ENCODE measurements around the gene PTPRM.

Gene PTPRM

GRCh38 chr18:7566567-7567473 is at the start of gene PTPRM:
Gene PTPRM, plus strand, starts transcription at chr18:7567316. Its CDS starts 503 bp downstream, at chr18:7567819.
- peak; percentile 6 for DNase-seq (ENCODE audit: low spot score)

DNA sequence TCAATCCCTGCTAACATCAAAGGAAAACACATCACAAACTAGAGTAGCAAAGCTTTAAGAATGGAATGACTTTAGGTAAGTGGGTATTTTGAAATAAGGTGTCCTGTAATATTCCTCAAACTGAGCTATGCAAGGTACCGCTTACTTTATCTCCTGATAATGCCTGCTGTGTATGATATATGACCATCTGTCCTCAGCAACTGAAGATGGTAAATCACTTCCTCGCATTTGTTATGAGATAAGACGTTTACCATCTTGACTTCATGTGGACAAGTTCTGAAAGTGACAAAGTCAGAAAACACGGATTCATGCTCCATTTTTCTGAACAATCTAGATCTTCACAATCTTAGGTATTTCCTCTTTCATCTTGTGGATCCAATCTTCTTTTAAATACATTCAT is 49.3 kb upstream of the PTPRM start:
- DNase-seq (ENCODE audit: low spot score): no peak

- DNase-seq (ENCODE audit: low spot score): no peak
Observed at GRCh38 chr18:7520200-7520785, 46.8 kb upstream of the PTPRM start.

DNA sequence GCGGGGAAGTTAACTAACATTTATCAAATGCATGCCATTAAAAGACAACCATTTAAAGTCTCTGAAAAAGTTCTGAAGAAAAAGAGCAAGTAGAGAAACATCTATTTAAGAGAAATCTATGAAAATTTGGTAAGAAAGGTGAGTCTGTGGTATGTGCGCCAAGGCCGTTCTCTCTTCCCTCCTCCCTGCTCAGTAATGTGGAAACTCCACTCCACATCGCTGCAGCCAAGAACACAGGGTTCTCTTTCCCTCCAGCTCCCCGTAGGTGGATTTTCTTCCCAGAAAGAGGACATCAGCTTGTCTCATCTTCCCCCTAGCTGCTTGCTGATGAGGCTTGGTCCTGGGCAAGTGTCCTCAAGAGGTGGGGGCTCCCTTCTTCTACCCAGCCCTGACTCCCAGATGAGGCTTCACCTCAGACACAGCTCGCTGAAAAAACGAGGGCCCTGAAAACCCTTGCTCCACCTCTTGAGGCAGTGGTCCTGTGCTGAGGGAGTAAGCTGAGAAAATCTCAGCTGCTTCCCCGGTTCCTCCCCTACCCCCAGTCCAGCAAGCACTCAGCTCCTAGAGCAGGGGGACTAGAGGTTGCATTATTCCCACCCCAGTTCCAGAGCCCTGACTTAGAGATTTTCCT is 45.8 kb upstream of the PTPRM start:
- DNase-seq (ENCODE audit: low spot score): no peak

DNA sequence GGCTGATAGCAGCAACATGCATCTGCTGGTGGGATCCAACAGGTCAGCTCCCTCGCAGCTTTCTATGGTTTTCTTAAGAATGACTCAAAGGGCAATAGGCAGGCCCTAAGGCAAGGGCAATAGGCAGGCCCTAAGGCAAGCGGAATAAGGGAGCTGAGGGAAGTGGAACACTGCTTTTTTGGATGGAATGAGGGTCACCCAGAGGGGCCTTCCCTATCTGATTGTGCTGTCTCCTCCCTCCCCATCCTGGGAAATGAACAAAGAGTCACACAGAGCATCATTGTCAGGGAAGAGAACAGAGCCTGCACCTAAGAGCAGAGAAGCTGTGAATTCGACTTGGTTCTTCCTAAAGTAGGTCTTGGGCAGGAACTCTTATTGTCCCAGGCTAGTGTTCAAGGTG is 43.3 kb upstream of the PTPRM start:
- DNase-seq (ENCODE audit: low spot score): no peak

DNA sequence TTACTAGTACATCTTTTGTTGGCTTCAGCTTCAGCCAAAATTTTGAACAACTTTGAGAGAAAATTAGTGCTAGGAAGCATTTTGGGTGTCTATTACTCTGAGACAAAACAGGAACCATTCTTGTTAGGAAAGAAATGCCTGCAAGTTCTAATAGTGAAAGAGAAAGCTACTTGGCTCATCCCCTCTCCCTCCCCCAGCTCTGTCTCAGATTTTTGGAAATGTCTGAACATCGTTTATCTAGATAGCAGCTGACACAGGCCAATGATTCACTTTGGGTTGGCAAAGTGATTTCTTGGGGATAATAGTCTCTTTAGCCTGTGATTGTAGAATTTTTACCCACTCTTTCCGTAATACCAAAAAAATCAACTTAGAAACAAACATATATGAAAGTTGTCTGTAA is 42.3 kb upstream of the PTPRM start:
- no peak for DNase-seq (ENCODE audit: low spot score)

GRCh38 chr18:7532942-7533341 is 34.2 kb upstream of the PTPRM start:
- DNase-seq (ENCODE audit: low spot score): no peak

GRCh38 chr18:7535436-7536205 is 31.5 kb upstream of the PTPRM start:
- no peak for DNase-seq (ENCODE audit: low spot score)

GRCh38 chr18:7537145-7537544 is 30.0 kb upstream of the PTPRM start:
- no peak for DNase-seq (ENCODE audit: low spot score)

GRCh38 chr18:7541835-7542234 is 25.3 kb upstream of the PTPRM start:
- DNase-seq (ENCODE audit: low spot score): no peak

DNA sequence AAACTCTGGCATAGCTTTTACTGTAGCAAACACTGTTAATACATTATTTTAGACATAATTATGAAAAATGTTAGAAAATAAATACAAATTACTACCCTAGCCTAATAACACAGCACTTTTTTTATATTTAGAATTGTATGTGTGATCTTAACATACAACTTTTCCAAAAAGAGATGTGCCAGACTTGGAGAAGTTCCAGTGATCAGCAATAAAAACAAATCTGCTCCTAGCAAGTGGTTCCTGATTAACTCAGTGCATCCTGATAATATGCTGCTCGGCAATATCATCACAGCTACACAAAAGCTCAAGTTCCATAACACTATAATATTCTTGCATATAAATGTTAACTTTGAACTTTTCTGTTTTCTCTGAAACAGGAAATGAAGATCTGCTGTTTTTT is 22.4 kb upstream of the PTPRM start:
- DNase-seq (ENCODE audit: low spot score): no peak

DNA sequence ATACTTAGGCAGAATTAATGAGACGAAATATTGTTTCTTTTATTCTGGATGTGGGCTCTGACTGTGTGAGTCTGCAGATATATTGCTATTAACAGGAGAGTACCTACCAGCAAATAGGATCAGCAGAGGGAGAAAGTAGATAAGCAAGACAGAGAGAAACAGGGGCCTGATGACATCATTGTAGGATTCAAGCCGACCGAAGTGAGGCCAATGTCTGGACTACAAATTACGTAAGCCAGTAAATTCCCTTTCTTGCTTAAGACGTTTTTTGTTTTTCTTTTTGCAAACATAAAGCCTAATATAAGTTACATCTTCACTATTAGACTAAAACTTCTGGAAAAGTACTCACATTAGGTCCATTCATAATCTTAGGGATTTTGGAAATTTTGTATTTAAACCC is 21.4 kb upstream of the PTPRM start:
- no peak for DNase-seq (ENCODE audit: low spot score)

DNA sequence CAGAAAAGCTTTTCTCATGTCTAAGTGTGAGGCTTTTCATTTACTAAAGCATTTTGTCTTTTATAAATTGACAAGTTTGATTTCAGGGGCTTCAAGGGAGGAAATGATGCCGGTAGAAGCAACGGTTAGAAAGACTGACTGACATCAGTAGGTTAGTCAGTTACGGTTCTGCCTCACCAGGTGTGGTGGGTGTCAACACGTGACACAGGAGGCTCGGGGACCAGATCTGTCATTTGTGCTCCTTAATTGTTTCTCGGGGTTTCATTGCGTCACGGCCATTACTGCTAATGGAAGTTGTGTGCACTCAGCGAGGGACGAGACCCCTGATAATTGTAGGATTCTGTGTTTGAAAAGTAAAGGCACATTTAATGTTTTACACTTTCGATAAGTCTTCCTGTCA is 18.9 kb upstream of the PTPRM start:
- DNase-seq (ENCODE audit: low spot score): no peak

DNA sequence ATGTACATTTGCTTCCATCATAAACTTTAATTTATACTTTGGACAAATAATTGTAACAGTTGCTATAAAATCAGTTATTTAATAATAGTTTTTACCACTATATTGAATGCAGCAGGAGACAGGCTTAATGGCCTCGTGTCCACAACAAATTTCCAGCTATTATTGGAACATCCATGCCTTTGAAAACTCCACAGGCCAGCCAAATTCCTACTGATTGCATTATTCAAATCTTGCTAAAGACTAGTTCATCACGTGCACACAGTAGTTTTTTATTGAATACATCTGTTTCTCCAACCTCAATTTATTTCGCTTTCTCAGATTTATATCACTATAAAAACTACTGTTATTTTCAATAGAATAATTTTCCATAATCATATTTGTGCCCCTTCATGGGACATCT is 18.4 kb upstream of the PTPRM start:
- DNase-seq (ENCODE audit: low spot score): no peak

DNA sequence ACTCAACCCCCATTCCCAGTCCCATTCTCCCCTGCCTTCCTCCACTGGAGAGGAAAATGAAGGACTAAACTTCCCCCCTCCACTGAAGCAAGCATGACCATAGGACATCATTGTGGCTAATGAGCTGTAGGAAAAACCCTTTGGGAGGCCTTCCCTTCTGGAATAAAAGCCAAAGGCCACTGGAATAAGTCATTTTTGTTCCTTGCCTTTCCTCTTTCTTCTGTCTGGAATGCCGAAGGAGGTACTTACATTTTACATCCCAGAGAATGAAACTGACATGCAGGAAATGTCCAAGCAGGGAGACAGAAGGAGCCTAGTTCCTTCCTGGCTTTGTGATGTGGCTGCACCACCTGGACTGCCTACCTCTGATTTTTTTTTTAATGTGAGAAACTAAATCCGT is 9.1 kb upstream of the PTPRM start:
- DNase-seq (ENCODE audit: low spot score): no peak

DNA sequence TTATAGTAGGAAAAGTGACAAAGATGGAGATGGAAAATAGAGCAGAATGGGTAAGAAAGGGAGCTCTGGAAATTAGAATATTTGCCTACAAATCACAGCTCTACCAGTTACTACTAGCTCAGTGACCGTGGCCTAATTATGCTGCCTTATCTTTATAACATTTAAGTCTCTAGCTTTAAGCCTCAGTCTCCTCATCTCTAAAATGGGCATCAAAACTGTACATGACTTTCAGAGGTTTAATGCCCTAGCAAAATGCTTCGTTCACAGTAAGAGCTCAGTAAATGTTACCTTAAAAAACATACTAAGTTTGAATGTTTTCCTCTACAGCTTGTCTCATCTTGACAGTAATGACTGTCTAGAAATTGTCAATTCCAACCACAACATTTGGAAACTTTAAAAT is 8.3 kb upstream of the PTPRM start:
- DNase-seq (ENCODE audit: low spot score): no peak

GRCh38 chr18:7559709-7560319 is 7.3 kb upstream of the PTPRM start:
- no peak for DNase-seq (ENCODE audit: low spot score)

DNA sequence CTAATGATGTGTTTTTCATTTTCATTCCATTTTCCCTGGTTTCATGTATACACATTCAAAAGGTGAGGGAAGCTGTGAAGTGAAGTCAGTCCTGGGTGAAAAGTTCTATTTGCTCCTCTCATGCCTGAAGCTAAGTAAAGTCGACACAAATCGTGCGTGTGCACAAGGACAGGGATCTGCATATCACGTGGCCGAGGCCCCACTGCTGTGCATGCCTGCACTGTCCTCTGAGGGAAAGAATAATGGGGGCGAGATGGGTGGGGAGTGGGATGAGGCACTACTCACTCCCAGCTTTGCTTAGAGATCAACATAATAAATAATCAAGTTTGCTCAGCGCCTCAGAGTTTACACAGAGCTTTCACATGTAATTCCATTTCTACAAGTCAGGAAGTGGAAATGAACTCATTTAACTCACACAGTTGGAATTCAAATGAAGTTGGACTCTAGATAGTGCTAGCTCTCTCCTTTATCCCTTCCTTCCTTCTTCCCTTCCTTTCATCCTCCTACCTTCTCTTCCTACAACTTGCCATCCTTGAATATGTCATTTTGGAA is 5.1 kb upstream of the PTPRM start:
- no peak for DNase-seq (ENCODE audit: low spot score)

GRCh38 chr18:7562491-7562890 is 4.6 kb upstream of the PTPRM start:
- DNase-seq (ENCODE audit: low spot score): no peak

- no peak for DNase-seq (ENCODE audit: low spot score)
Observed at GRCh38 chr18:7565677-7566076, 1.4 kb upstream of the PTPRM start.

DNA sequence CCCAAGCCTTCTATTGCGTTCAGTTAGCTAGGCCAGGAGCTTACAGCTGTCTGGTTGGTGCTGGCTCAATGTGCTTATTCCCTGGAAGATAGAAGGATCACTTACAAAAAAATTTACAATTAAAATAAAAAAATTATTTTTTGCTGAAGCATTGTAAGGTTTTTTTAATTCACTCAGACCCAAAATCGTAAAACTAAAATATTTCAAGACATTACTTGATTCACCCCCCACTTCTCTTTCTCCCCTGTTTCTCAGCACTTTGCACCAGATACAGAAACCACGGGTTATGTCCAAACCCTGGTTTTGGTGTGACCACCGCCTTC is 911 bp upstream of the PTPRM start:
- DNase-seq (ENCODE audit: low spot score): no peak

Measured in CD4-positive, alpha-beta T cell treated with Interleukin-6 at 100 ng/mL for 8 hours (primary cell).